ENCODE data around the gene SAYSD1.

- TF ChIP-seq CTCF (IDR thresholded peaks at IDR 0.05; ENCODE audit: low read depth, low read length, poor library complexity, severe bottlenecking) (no peak), EZH2phosphoT487 (IDR thresholded peaks at IDR 0.05; ENCODE audit: borderline replicate concordance, low read length) (no peak)
Measured at GRCh38 chr6:39104528-39104927, 10.5 kb downstream of the SAYSD1 start.
